ENCODE results near the gene MAP3K8.

DNA sequence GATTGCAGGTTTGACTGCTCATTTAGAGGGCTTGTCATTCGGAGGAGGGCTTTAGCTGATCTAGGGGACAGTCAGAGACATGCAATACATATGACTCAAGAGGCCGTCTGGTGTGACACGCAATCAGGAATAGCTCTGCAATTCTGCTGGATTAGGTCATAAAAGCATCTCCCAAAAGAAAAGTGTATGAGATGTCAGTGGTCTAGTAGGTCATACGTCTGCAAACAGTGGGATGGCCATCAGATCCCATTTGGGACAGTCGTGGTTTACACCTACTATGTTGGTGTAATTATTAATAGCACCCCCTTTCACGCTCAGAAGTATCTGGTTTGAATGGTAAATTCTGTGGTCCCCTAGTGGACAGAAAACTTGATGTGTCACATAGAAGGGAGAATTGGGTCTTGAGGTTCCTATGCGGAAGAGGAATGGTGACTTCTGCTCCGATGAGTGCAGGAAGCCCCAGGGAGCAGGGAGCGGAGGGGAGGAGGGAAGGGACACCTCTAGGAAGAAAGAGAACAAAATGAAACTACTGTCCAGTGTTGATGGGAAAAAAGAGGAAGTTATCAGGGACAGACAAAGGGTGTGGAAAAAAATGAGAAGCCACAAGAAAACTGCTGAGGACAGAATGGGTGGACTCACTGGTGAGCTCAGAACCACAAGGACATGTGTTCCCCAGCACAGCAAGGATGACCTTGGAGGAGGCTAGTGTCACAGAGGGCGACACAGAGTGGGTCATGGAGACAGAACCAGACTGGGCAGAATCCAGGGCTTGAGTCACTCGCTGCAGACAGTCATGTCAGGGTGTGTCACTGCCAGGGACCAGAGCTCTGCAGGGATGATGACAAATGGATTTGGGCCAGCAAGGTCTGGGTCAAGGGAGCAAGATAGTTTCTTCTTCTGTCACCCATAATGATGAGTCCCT lies 59.9 kb downstream of the MAP3K8 start:
- no peak for TF ChIP-seq TAF1 (IDR thresholded peaks at IDR 0.05; ENCODE audit: borderline replicate concordance, low read depth, low read length)
- no peak for TF ChIP-seq POLR2A (IDR thresholded peaks at IDR 0.05; ENCODE audit: low read depth, low read length)
